H9 (cell line): ENCODE results near the gene CFHR2. TPM values are rescaled to one million over a fixed set of nuclear protein-coding genes. Genes with fewer than 3 reads are reported as not detected.

ENCODE experiments used
- DNase-seq: peaks from one replicate; pipeline ENCODE4 v3.0.0-alpha.2; 2017
- H2AFZ ChIP-seq: one replicate; pipeline ENCODE4 v1.6.1; 2013; ENCODE audit warnings: mild to moderate bottlenecking, low read length, control low read depth, moderate library complexity
- H2AK5ac ChIP-seq: 2 replicates; pipeline ENCODE4 v1.6.1; 2013; ENCODE audit warnings: low read length, control low read depth, mixed read lengths; ENCODE audit not compliant: insufficient read length
- H2BK120ac ChIP-seq: one replicate; pipeline ENCODE4 v1.6.1; 2013; ENCODE audit warnings: low read depth, mild to moderate bottlenecking, low read length, control low read depth, inconsistent platforms; ENCODE audit not compliant: poor library complexity, severe bottlenecking
- H2BK12ac ChIP-seq: 2 replicates; pipeline ENCODE4 v1.6.1; 2013; ENCODE audit warnings: low read length, control low read depth, mixed read lengths, low read depth; ENCODE audit not compliant: insufficient read length
- H2BK15ac ChIP-seq: 2 replicates; pipeline ENCODE4 v1.6.1; 2013; ENCODE audit warnings: low read depth, low read length, control low read depth
- H2BK20ac ChIP-seq: one replicate; pipeline ENCODE4 v1.6.1; 2013; ENCODE audit warnings: low read depth, mild to moderate bottlenecking, low read length, control low read depth, inconsistent platforms; ENCODE audit not compliant: poor library complexity, severe bottlenecking
- H2BK5ac ChIP-seq: 2 replicates; pipeline ENCODE4 v1.6.1; 2013; ENCODE audit warnings: low read length, control low read depth, mixed read lengths; ENCODE audit not compliant: insufficient read length
- H3K14ac ChIP-seq: 2 replicates; pipeline ENCODE4 v1.6.1; 2013; ENCODE audit warnings: low read length, control low read depth; ENCODE audit not compliant: insufficient read depth
- H3K18ac ChIP-seq: 2 replicates; pipeline ENCODE4 v1.6.1; 2013; ENCODE audit warnings: low read depth, mild to moderate bottlenecking, mixed read lengths, low read length, control low read depth; ENCODE audit not compliant: insufficient read length
- H3K23ac ChIP-seq: 2 replicates; pipeline ENCODE4 v1.6.1; 2013; ENCODE audit warnings: low read length, control low read depth, mixed read lengths, low read depth; ENCODE audit not compliant: insufficient read length
- H3K23me2 ChIP-seq: 2 replicates; pipeline ENCODE4 v1.6.1; 2013; ENCODE audit warnings: low read depth, mild to moderate bottlenecking, mixed read lengths, low read length, control low read depth; ENCODE audit not compliant: insufficient read length, poor library complexity, severe bottlenecking
- H3K27ac ChIP-seq: 2 replicates; pipeline ENCODE4 v1.5.1; 2013; ENCODE audit warnings: low read length, control low read depth, mixed read lengths, low read depth; ENCODE audit not compliant: insufficient read length
- H3K27me3 ChIP-seq: 2 replicates; pipeline ENCODE4 v1.6.1; 2013; ENCODE audit warnings: low read length, control low read depth, inconsistent platforms; ENCODE audit not compliant: insufficient read depth
- H3K4ac ChIP-seq: 2 replicates; pipeline ENCODE4 v1.6.1; 2013; ENCODE audit warnings: low read depth, mild to moderate bottlenecking, control low read depth, inconsistent platforms, low read length, moderate library complexity
- H3K4me1 ChIP-seq: 2 replicates; pipeline ENCODE4 v1.6.1; 2013; ENCODE audit warnings: low read length, control low read depth, inconsistent platforms; ENCODE audit not compliant: insufficient read depth
- H3K4me2 ChIP-seq: 2 replicates; pipeline ENCODE4 v1.6.1; 2013; ENCODE audit warnings: low read length, control low read depth, mixed read lengths; ENCODE audit not compliant: insufficient read length, insufficient read depth
- H3K56ac ChIP-seq: 2 replicates; pipeline ENCODE4 v1.6.1; 2013; ENCODE audit warnings: low read depth, mild to moderate bottlenecking, mixed read lengths, low read length, control low read depth; ENCODE audit not compliant: insufficient read length
- H3K79me1 ChIP-seq: 2 replicates; pipeline ENCODE4 v1.6.1; 2013; ENCODE audit warnings: low read depth, mild to moderate bottlenecking, moderate library complexity, low read length, control low read depth, inconsistent platforms; ENCODE audit not compliant: insufficient read depth, poor library complexity, severe bottlenecking
- H3K79me2 ChIP-seq: 2 replicates; pipeline ENCODE4 v1.6.1; 2013; ENCODE audit warnings: low read length, control low read depth, inconsistent platforms; ENCODE audit not compliant: insufficient read depth
- H3K9ac ChIP-seq: 2 replicates; pipeline ENCODE4 v1.6.1; 2013; ENCODE audit warnings: low read length, control low read depth, mixed read lengths; ENCODE audit not compliant: insufficient read length; ENCODE audit errors: extremely low read depth
- H3K9me3 ChIP-seq: one replicate; pipeline ENCODE4 v1.6.1; 2013; ENCODE audit warnings: low read depth, low read length, inconsistent platforms; ENCODE audit not compliant: control insufficient read depth
- H3T11ph ChIP-seq: one replicate; pipeline ENCODE4 v1.6.1; 2013; ENCODE audit warnings: mild to moderate bottlenecking, low read length, control low read depth, inconsistent platforms
- H4K20me1 ChIP-seq: one replicate; pipeline ENCODE4 v1.6.1; 2013; ENCODE audit not compliant: control insufficient read depth, insufficient read length, insufficient read depth
- H4K5ac ChIP-seq: 2 replicates; pipeline ENCODE4 v1.6.1; 2013; ENCODE audit warnings: low read depth, mild to moderate bottlenecking, mixed read lengths, low read length, control low read depth; ENCODE audit not compliant: insufficient read length
- H4K8ac ChIP-seq: replicated peaks from 2 replicates; pipeline ENCODE4 v1.6.1; 2013; ENCODE audit warnings: low read length, control low read depth, mixed read lengths, low read depth; ENCODE audit not compliant: insufficient read length
- H4K91ac ChIP-seq: 2 replicates; pipeline ENCODE4 v1.6.1; 2013; ENCODE audit warnings: low read depth, mild to moderate bottlenecking, moderate library complexity, mixed read lengths, low read length, control low read depth; ENCODE audit not compliant: insufficient read length
- H3K27ac Mint-ChIP-seq, 3 experiments: 2 replicates in 2 of 3; 3 replicates in 1 of 3; pipeline ENCODE4 v1.8.0; 2020 to 2021; ENCODE audit warnings: mixed read lengths in 3 of 3, mild to moderate bottlenecking in 1 of 3, moderate library complexity in 1 of 3
- H3K27me3 Mint-ChIP-seq: 2 replicates; pipeline ENCODE4 v1.8.0; 2021; ENCODE audit warnings: low read depth, mild to moderate bottlenecking, moderate library complexity, mixed read lengths
- H3K36me3 Mint-ChIP-seq, 3 experiments: 2 replicates in 2 of 3; 3 replicates in 1 of 3; pipeline ENCODE4 v1.8.0; 2020 to 2021; ENCODE audit warnings: low read depth in 3 of 3, mixed read lengths in 3 of 3; ENCODE audit not compliant: insufficient read depth in 1 of 3
- H3K4me1 Mint-ChIP-seq, 2 experiments: 2 replicates each; pipeline ENCODE4 v1.8.0; 2020; ENCODE audit warnings: mixed read lengths in 2 of 2
- H3K4me3 Mint-ChIP-seq, 2 experiments: 2 replicates in 1 of 2; 3 replicates in 1 of 2; pipeline ENCODE4 v1.8.0; 2020 to 2021; ENCODE audit warnings: mild to moderate bottlenecking in 2 of 2, mixed read lengths in 2 of 2, moderate library complexity in 1 of 2
- H3K9me3 Mint-ChIP-seq, 2 experiments: 2 replicates in 1 of 2; 3 replicates in 1 of 2; pipeline ENCODE4 v1.8.0; 2020; ENCODE audit warnings: mild to moderate bottlenecking in 2 of 2, mixed read lengths in 2 of 2, moderate library complexity in 1 of 2
- WGBS: extraction: QIAGEN DNeasy Blood & Tissue Kit; methylation state at CpG from one replicate; pipeline ENCODE4 v1.1.7; 2013; ENCODE audit warnings: missing lambda C conversion rate, low lambda C conversion rate, mixed read lengths; ENCODE audit not compliant: insufficient read length; ENCODE audit errors: extremely low coverage; 5-methylcytosine and 5-hydroxymethylcytosine counted together
- total RNA-seq: library from RNA; stranded (reverse); gene quantifications from 2 replicates; pipeline ENCODE4 v1.2.1, GENCODE V29; 2021
- TF ChIP-seq, protein P1 (sequence below): fragments of 200-600 bp; sonication (generic); conservative IDR thresholded peaks from 3 replicates; pipeline ENCODE4 v1.8.0; 2021; ENCODE audit warnings: antibody characterized with exemption, mild to moderate bottlenecking

CFHR2 gene
- total RNA-seq, 1 experiment from 2014 or later: not detected

DNA sequence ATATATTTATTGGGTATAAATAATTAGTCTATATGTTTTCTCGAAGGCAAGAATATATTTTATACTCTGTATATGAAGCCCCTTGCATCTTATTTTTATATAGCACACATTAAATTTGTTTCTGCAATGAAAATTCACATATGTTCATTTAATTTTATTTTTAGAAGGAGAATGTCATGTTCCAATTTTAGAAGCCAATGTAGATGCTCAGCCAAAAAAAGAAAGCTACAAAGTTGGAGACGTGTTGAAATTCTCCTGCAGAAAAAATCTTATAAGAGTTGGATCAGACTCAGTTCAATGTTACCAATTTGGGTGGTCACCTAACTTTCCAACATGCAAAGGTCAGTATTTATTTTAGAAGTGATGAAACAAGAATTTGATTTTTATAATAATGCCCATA is 50.4 kb downstream of the CFHR2 start:
- Histone ChIP-seq H2BK120ac (no peak overlapping the region), H3K18ac (no peak overlapping the region), H2BK20ac (no peak overlapping the region), H3K56ac (no peak overlapping the region), H2BK12ac (no peak overlapping the region), H3K79me2 (no peaks in the 10 kb centered on the region), H3T11ph (no peak overlapping the region), H2BK5ac (no peak overlapping the region), H3K27ac (no peak overlapping the region), H2AFZ (no peak overlapping the region), H3K4me2 (no peak overlapping the region), H3K4me1 (no peaks in the 10 kb centered on the region; the same call in 1 of the 2 replicates), H3K9ac (no peak overlapping the region), H4K91ac (no peak overlapping the region), H4K8ac (no peak overlapping the region), H3K14ac (no peak overlapping the region), H3K79me1 (no peaks in the 10 kb centered on the region), H3K9me3 (no peaks in the 10 kb centered on the region), H4K5ac (no peak overlapping the region), H3K23ac (no peak overlapping the region), H3K4ac (no peak overlapping the region), H4K20me1 (no peaks in the 10 kb centered on the region), H2BK15ac (no peak overlapping the region), H3K27me3 (no peaks in the 10 kb centered on the region), H2AK5ac (no peak overlapping the region), H3K23me2 (no peaks in the 10 kb centered on the region)
- no peak for DNase-seq
- Mint-ChIP-seq H3K4me3 (no peak overlapping the region), H3K4me1 (peaks cover 12 to 16% of the 10 kb centered on the region in 2 experiments), H3K27ac (no peak overlapping the region), H3K27me3 (no peaks in the 10 kb centered on the region), H3K36me3 (peaks cover 0 to 6% (median 0%) of the 10 kb centered on the region in 3 experiments; a peak in 1 of 7 replicates), H3K9me3 (peaks cover 0 to 5% of the 10 kb centered on the region in 2 experiments; a peak in 1 of 5 replicates)
- TF ChIP-seq, protein P1, sequence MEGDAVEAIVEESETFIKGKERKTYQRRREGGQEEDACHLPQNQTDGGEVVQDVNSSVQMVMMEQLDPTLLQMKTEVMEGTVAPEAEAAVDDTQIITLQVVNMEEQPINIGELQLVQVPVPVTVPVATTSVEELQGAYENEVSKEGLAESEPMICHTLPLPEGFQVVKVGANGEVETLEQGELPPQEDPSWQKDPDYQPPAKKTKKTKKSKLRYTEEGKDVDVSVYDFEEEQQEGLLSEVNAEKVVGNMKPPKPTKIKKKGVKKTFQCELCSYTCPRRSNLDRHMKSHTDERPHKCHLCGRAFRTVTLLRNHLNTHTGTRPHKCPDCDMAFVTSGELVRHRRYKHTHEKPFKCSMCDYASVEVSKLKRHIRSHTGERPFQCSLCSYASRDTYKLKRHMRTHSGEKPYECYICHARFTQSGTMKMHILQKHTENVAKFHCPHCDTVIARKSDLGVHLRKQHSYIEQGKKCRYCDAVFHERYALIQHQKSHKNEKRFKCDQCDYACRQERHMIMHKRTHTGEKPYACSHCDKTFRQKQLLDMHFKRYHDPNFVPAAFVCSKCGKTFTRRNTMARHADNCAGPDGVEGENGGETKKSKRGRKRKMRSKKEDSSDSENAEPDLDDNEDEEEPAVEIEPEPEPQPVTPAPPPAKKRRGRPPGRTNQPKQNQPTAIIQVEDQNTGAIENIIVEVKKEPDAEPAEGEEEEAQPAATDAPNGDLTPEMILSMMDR: no peak
- no CpG with 5 or more reads among the region's 2 CpGs for WGBS
